ENCODE data around the gene TCEAL9. TPM values are rescaled to one million over a fixed set of nuclear protein-coding genes. Genes with fewer than 3 reads are reported as not detected.

TCEAL9 gene
- polyA plus RNA-seq, 1 donor (not counting 4 experiments of a cell fraction or from before 2014, with no cell fraction given): 104 TPM

- no peaks in the 10 kb centered on the region for H3K9me1 ChIP-seq (ENCODE audit: control insufficient read depth, extremely low read depth, insufficient read depth, low read length)
- no peak for TF ChIP-seq EZH2 (IDR thresholded peaks at IDR 0.05; ENCODE audit: low read length)
- TF ChIP-seq, protein P1, sequence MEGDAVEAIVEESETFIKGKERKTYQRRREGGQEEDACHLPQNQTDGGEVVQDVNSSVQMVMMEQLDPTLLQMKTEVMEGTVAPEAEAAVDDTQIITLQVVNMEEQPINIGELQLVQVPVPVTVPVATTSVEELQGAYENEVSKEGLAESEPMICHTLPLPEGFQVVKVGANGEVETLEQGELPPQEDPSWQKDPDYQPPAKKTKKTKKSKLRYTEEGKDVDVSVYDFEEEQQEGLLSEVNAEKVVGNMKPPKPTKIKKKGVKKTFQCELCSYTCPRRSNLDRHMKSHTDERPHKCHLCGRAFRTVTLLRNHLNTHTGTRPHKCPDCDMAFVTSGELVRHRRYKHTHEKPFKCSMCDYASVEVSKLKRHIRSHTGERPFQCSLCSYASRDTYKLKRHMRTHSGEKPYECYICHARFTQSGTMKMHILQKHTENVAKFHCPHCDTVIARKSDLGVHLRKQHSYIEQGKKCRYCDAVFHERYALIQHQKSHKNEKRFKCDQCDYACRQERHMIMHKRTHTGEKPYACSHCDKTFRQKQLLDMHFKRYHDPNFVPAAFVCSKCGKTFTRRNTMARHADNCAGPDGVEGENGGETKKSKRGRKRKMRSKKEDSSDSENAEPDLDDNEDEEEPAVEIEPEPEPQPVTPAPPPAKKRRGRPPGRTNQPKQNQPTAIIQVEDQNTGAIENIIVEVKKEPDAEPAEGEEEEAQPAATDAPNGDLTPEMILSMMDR (optimal IDR thresholded peaks at IDR 0.05 in 1 of 3, IDR thresholded peaks at IDR 0.05 in 1 of 3, conservative IDR thresholded peaks at IDR 0.05 in 1 of 3; ENCODE audit: extremely low read depth in 1 of 3, insufficient read depth in 2 of 3, low read length in 3 of 3): no peak
- no peaks in the 10 kb centered on the region for H3K79me2 ChIP-seq (ENCODE audit: control insufficient read depth, insufficient read depth, low read length)
- H3K27me3 ChIP-seq (ENCODE audit: control insufficient read depth, extremely low read depth, insufficient read depth, low read length): no peaks in the 10 kb centered on the region
- no peak for DNase-seq (ENCODE audit: low read depth, low spot score)
- H3K36me3 ChIP-seq (ENCODE audit: control insufficient read depth in 2 of 2, extremely low read depth in 1 of 2, insufficient read depth in 2 of 2, low read length in 2 of 2): no peaks in the 10 kb centered on the region
- FAIRE-seq: no peak
- no peak overlapping the region for H3K9ac ChIP-seq (ENCODE audit: control insufficient read depth, extremely low read depth, insufficient read depth, low read length)
- no peak overlapping the region for H3K4me2 ChIP-seq (ENCODE audit: control insufficient read depth, extremely low read depth, insufficient read depth, low read depth, low read length)
- H3K4me3 ChIP-seq (ENCODE audit: control insufficient read depth in 2 of 3, extremely low read depth in 1 of 3, insufficient read depth in 2 of 3, low read depth in 1 of 3, low read length in 3 of 3): no peak overlapping the region
- H3K27ac ChIP-seq (ENCODE audit: control insufficient read depth, insufficient read depth, low read length): no peak overlapping the region
- no peaks in the 10 kb centered on the region for H3K9me3 ChIP-seq (ENCODE audit: control insufficient read depth, low read depth, low read length)
- H4K20me1 ChIP-seq (ENCODE audit: control insufficient read depth, extremely low read depth, insufficient read depth, low read length): no peaks in the 10 kb centered on the region
- H2AFZ ChIP-seq (ENCODE audit: control insufficient read depth, low read length): no peak overlapping the region
- H3K4me1 ChIP-seq (ENCODE audit: control insufficient read depth, extremely low read depth, insufficient read depth, low read length): no peaks in the 10 kb centered on the region
- dilution Hi-C loops (cut with MboI; ENCODE audit: extremely low pct_ligation_motif_present, low sequenced_read_pairs): no loop called here
Measured at GRCh38 chrX:103338663-103339062, 17.6 kb upstream of the TCEAL9 start.

GRCh38 chrX:103343105-103343504, 13.2 kb upstream of the TCEAL9 start:
- no peaks in the 10 kb centered on the region for H3K36me3 ChIP-seq (ENCODE audit: control insufficient read depth in 2 of 2, extremely low read depth in 1 of 2, insufficient read depth in 2 of 2, low read length in 2 of 2)
- no peak overlapping the region for H3K27ac ChIP-seq (ENCODE audit: control insufficient read depth, insufficient read depth, low read length)
- dilution Hi-C loops (cut with MboI; ENCODE audit: extremely low pct_ligation_motif_present, low sequenced_read_pairs): no loop called here
- no peak overlapping the region for H3K4me3 ChIP-seq (ENCODE audit: control insufficient read depth in 2 of 3, extremely low read depth in 1 of 3, insufficient read depth in 2 of 3, low read depth in 1 of 3, low read length in 3 of 3)
- no peak overlapping the region for H3K9ac ChIP-seq (ENCODE audit: control insufficient read depth, extremely low read depth, insufficient read depth, low read length)
- no peak for DNase-seq (ENCODE audit: low read depth, low spot score)
- FAIRE-seq: peak; percentile 88
- H4K20me1 ChIP-seq (ENCODE audit: control insufficient read depth, extremely low read depth, insufficient read depth, low read length): no peaks in the 10 kb centered on the region
- H3K9me3 ChIP-seq (ENCODE audit: control insufficient read depth, low read depth, low read length): no peaks in the 10 kb centered on the region
- H2AFZ ChIP-seq (ENCODE audit: control insufficient read depth, low read length): no peak overlapping the region
- no peak overlapping the region for H3K4me2 ChIP-seq (ENCODE audit: control insufficient read depth, extremely low read depth, insufficient read depth, low read depth, low read length)
- H3K4me1 ChIP-seq (ENCODE audit: control insufficient read depth, extremely low read depth, insufficient read depth, low read length): no peaks in the 10 kb centered on the region
- TF ChIP-seq EZH2 (IDR thresholded peaks at IDR 0.05; ENCODE audit: low read length): no peak
- TF ChIP-seq, protein P1 (optimal IDR thresholded peaks at IDR 0.05 in 1 of 3, IDR thresholded peaks at IDR 0.05 in 1 of 3, conservative IDR thresholded peaks at IDR 0.05 in 1 of 3; ENCODE audit: extremely low read depth in 1 of 3, insufficient read depth in 2 of 3, low read length in 3 of 3): peak; percentile 60 to 65 (median 64)
- H3K27me3 ChIP-seq (ENCODE audit: control insufficient read depth, extremely low read depth, insufficient read depth, low read length): no peaks in the 10 kb centered on the region
- H3K9me1 ChIP-seq (ENCODE audit: control insufficient read depth, extremely low read depth, insufficient read depth, low read length): no peaks in the 10 kb centered on the region
- H3K79me2 ChIP-seq (ENCODE audit: control insufficient read depth, insufficient read depth, low read length): no peaks in the 10 kb centered on the region
